OCI-LY7 (cell line): ENCODE measurements around the gene ASB15. TPM values are rescaled to one million over a fixed set of nuclear protein-coding genes. Genes with fewer than 3 reads are reported as not detected.

Experiments
- BruUV-seq: library from RNA; stranded (reverse); fragments of 400-500 nt; replicated peaks from 2 replicates; lab custom pipeline; 2021; lab: Mats Ljungman, UMichigan
- CTCF ChIA-PET: fragments of 300-600 bp; sonication (Branson Sonifier 250); formaldehyde crosslinking; loops from one replicate; lab custom pipeline; 2022; ENCODE audit warnings: antibody characterized with exemption; ENCODE audit not compliant: unreplicated experiment; lab: Charles Lee
- POLR2A ChIA-PET: fragments of 300-600 bp; sonication (Branson Sonifier 250); formaldehyde crosslinking; loops from one replicate; lab custom pipeline; 2022; ENCODE audit warnings: antibody characterized with exemption; lab: Charles Lee
- DNase-seq: peaks from one replicate; pipeline ENCODE4 v3.0.0-alpha.2; 2015; ENCODE audit warnings: low spot score
- H2AFZ ChIP-seq: fragments of 200-600 bp; sonication (generic), shearing (Covaris generic); 2 replicates; pipeline ENCODE4 v1.6.1; 2014; ENCODE audit warnings: mild to moderate bottlenecking, antibody characterized with exemption, low read length, moderate library complexity
- H3K27ac ChIP-seq: fragments of 200-600 bp; sonication (generic); 2 replicates; pipeline ENCODE4 v1.5.1; 2014; ENCODE audit warnings: mixed run types, low read depth, mild to moderate bottlenecking, moderate library complexity, low read length, inconsistent platforms; ENCODE audit not compliant: poor library complexity, severe bottlenecking
- H3K36me3 ChIP-seq: fragments of 200-600 bp; sonication (generic); 2 replicates; pipeline ENCODE4 v1.6.1; 2014; ENCODE audit warnings: mild to moderate bottlenecking, antibody characterized with exemption, low read length, moderate library complexity, mixed read lengths; ENCODE audit not compliant: insufficient read depth
- H3K4me1 ChIP-seq: fragments of 200-600 bp; sonication (generic); 2 replicates; pipeline ENCODE4 v1.5.1; 2014; ENCODE audit warnings: mild to moderate bottlenecking, low read length; ENCODE audit not compliant: insufficient read depth, poor library complexity, severe bottlenecking
- H3K4me2 ChIP-seq: fragments of 200-600 bp; sonication (generic); 2 replicates; pipeline ENCODE4 v1.6.1; 2014; ENCODE audit warnings: mild to moderate bottlenecking, low read length
- H3K4me3 ChIP-seq: fragments of 200-600 bp; sonication (generic); 2 replicates; pipeline ENCODE4 v1.5.1; 2014; ENCODE audit warnings: mild to moderate bottlenecking, low read depth, low read length; ENCODE audit not compliant: poor library complexity, severe bottlenecking
- H3K79me2 ChIP-seq: fragments of 200-600 bp; sonication (generic); 2 replicates; pipeline ENCODE4 v1.6.1; 2016; ENCODE audit warnings: low read depth, mild to moderate bottlenecking, low read length, moderate library complexity, mixed read lengths; ENCODE audit not compliant: insufficient read depth
- H3K9me2 ChIP-seq: fragments of 200-600 bp; sonication (generic); 2 replicates; pipeline ENCODE4 v1.6.1; 2016; ENCODE audit warnings: mild to moderate bottlenecking, low read length, mixed read lengths; ENCODE audit not compliant: insufficient read depth
- H3K9me3 ChIP-seq: fragments of 200-600 bp; sonication (generic); 2 replicates; pipeline ENCODE4 v1.6.1; 2014; ENCODE audit warnings: mild to moderate bottlenecking, mixed run types, low read length, mixed read lengths
- H4K20me1 ChIP-seq: fragments of 200-600 bp; sonication (generic); 2 replicates; pipeline ENCODE4 v1.6.1; 2014; ENCODE audit warnings: mild to moderate bottlenecking, antibody characterized with exemption, low read length, moderate library complexity, mixed read lengths; ENCODE audit not compliant: insufficient read depth
- EZH2phosphoT487 ChIP-seq: fragments of 200-600 bp; sonication (generic); IDR thresholded peaks from 2 replicates; pipeline ENCODE4 v1.6.1; 2018; ENCODE audit warnings: low read depth, borderline replicate concordance, mild to moderate bottlenecking, mixed run types, antibody characterized with exemption, low read length, moderate library complexity, mixed read lengths
- intact Hi-C: fragments of 100-400 bp; cut with micrococcal nuclease; formaldehyde crosslinking; loops from one replicate; pipeline ENCODE4 v1.10.0; 2022; ENCODE audit not compliant: unreplicated experiment
- total RNA-seq, 2 experiments: library from RNA; depleted of rRNA in 1 of 2; stranded (reverse); fragments of >200 nt in 1 of 2; shearing (Covaris generic) in 1 of 2; gene quantifications; 2 replicates each; pipeline ENCODE4 v1.2.3, GENCODE V29; 2014 to 2022
- TF ChIP-seq, protein P1 (sequence below): fragments of 200-600 bp; sonication (generic); conservative IDR thresholded peaks from 2 replicates; pipeline ENCODE4 v1.5.1; 2014; ENCODE audit warnings: mild to moderate bottlenecking, antibody characterized with exemption, low read length, moderate library complexity, mixed read lengths

Gene ASB15
- total RNA-seq, 2 experiments from 2014 or later, result not detected

- Histone ChIP-seq H3K4me1 (no peaks in the 10 kb centered on the region), H3K4me3 (no peak overlapping the region), H3K79me2 (no peaks in the 10 kb centered on the region), H3K9me3 (no peaks in the 10 kb centered on the region), H3K36me3 (no peaks in the 10 kb centered on the region), H2AFZ (no peak overlapping the region), H3K27ac (no peak overlapping the region), H3K9me2 (no peaks in the 10 kb centered on the region), H4K20me1 (no peaks in the 10 kb centered on the region), H3K4me2 (no peak overlapping the region)
- CTCF ChIA-PET, result no interaction called here
- intact Hi-C loops, result no loop called here
- POLR2A ChIA-PET, result interaction anchor here (1.9 kb wide), 1 partner anchor 38 kb away, joined by 6 read pairs; no protein-coding TSS in a partner anchor
- no TSS peak for BruUV-seq
- no peak for TF ChIP-seq EZH2phosphoT487
- TF ChIP-seq, protein P1, sequence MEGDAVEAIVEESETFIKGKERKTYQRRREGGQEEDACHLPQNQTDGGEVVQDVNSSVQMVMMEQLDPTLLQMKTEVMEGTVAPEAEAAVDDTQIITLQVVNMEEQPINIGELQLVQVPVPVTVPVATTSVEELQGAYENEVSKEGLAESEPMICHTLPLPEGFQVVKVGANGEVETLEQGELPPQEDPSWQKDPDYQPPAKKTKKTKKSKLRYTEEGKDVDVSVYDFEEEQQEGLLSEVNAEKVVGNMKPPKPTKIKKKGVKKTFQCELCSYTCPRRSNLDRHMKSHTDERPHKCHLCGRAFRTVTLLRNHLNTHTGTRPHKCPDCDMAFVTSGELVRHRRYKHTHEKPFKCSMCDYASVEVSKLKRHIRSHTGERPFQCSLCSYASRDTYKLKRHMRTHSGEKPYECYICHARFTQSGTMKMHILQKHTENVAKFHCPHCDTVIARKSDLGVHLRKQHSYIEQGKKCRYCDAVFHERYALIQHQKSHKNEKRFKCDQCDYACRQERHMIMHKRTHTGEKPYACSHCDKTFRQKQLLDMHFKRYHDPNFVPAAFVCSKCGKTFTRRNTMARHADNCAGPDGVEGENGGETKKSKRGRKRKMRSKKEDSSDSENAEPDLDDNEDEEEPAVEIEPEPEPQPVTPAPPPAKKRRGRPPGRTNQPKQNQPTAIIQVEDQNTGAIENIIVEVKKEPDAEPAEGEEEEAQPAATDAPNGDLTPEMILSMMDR, result peak; percentile 74
- peak; percentile 32 for DNase-seq
Measured at GRCh38 chr7:123580406-123581161, 21.0 kb upstream of the ASB15 start.

GRCh38 chr7:123581162-123581459, 20.5 kb upstream of the ASB15 start:
- Histone ChIP-seq H3K9me3 (no peaks in the 10 kb centered on the region), H4K20me1 (no peaks in the 10 kb centered on the region), H3K4me3 (no peak overlapping the region), H3K4me1 (no peaks in the 10 kb centered on the region), H3K27ac (no peak overlapping the region), H2AFZ (no peak overlapping the region), H3K9me2 (no peaks in the 10 kb centered on the region), H3K4me2 (no peak overlapping the region), H3K36me3 (no peaks in the 10 kb centered on the region), H3K79me2 (no peaks in the 10 kb centered on the region)
- no peak for DNase-seq
- intact Hi-C loops, result no loop called here
- CTCF ChIA-PET, result no interaction called here
- TF ChIP-seq EZH2phosphoT487, result no peak
- TF ChIP-seq, protein P1, result peak; percentile 48; the same call in 1 of the 2 replicates
- POLR2A ChIA-PET, result interaction anchor here (0.6 to 1.9 kb wide), 2 partner anchors 37 to 1343 kb away, joined by 3 to 6 read pairs; no protein-coding TSS in a partner anchor
- BruUV-seq, result no TSS peak

DNA sequence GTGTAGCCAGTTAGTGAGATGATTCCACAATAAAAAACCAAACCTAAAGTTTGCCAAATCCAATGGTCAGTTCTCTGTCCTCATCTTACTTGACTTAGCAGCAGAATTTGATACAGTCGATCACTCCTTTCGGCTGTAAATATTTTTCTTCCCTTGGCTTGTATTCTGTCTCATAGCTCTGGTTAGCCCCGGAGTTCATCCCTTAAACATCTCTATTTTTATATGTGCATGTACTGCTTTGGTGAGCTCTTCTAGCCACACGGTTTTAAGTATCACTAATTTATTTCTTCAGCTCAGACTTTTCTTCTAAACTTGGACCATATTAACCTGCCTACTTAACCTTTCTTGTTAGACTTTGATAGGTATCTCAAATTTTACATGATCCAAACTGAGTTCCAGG, 17.8 kb upstream of the ASB15 start:
- H4K20me1 ChIP-seq, result no peaks in the 10 kb centered on the region
- H3K4me3 ChIP-seq, result no peak overlapping the region
- no peak overlapping the region for H2AFZ ChIP-seq
- H3K79me2 ChIP-seq, result no peaks in the 10 kb centered on the region
- TF ChIP-seq, protein P1, result no peak
- no peak for TF ChIP-seq EZH2phosphoT487
- CTCF ChIA-PET, result no interaction called here
- BruUV-seq, result no TSS peak
- no peaks in the 10 kb centered on the region for H3K36me3 ChIP-seq
- H3K4me1 ChIP-seq, result no peaks in the 10 kb centered on the region
- H3K27ac ChIP-seq, result no peak overlapping the region
- no peaks in the 10 kb centered on the region for H3K9me2 ChIP-seq
- intact Hi-C loops, result no loop called here
- DNase-seq, result no peak
- no peaks in the 10 kb centered on the region for H3K9me3 ChIP-seq
- POLR2A ChIA-PET, result no interaction called here
- no peak overlapping the region for H3K4me2 ChIP-seq
